NT2/D1 (cell line): Measurements from ENCODE around the gene DPP3.

ENCODE experiments used
- DNase-seq: peaks from one replicate; pipeline ENCODE4 v3.0.0-alpha.2; 2011; ENCODE audit warnings: low read depth, low spot score
- H3K27me3 ChIP-seq: 2 replicates; pipeline ENCODE4 v1.6.0; 2011; ENCODE audit warnings: mild to moderate bottlenecking; ENCODE audit not compliant: insufficient read length, insufficient read depth
- H3K36me3 ChIP-seq: 2 replicates; pipeline ENCODE4 v1.6.1; 2011; ENCODE audit warnings: mild to moderate bottlenecking, low read length, mixed read lengths; ENCODE audit not compliant: insufficient read depth, insufficient read length
- H3K4me1 ChIP-seq: 2 replicates; pipeline ENCODE4 v1.5.1; 2011; ENCODE audit not compliant: insufficient read depth, insufficient read length
- H3K4me3 ChIP-seq: 2 replicates; pipeline ENCODE4 v1.5.1; 2011; ENCODE audit warnings: low read depth; ENCODE audit not compliant: insufficient read length
- H3K9ac ChIP-seq: 2 replicates; pipeline ENCODE4 v1.6.0; 2011; ENCODE audit warnings: low read depth; ENCODE audit not compliant: insufficient read length
- H3K9me3 ChIP-seq: 2 replicates; pipeline ENCODE4 v1.5.1; 2011; ENCODE audit warnings: mild to moderate bottlenecking, low read length; ENCODE audit not compliant: insufficient read depth
- SUZ12 ChIP-seq: IDR thresholded peaks from 2 replicates; pipeline ENCODE4 v1.6.1; 2011; ENCODE audit not compliant: insufficient read length, insufficient read depth; ENCODE audit errors: extremely low read depth
- YY1 ChIP-seq: IDR thresholded peaks from 2 replicates; pipeline ENCODE4 v1.6.1; 2011; ENCODE audit not compliant: insufficient read length, insufficient read depth
- ZNF274 ChIP-seq: IDR thresholded peaks from 2 replicates; pipeline ENCODE4 v1.6.1; 2011; ENCODE audit warnings: mild to moderate bottlenecking, low read depth, low read length

DPP3 gene

GRCh38 chr11:66467034-66467659 lies 13.1 kb upstream of the DPP3 start:
- Histone ChIP-seq H3K4me1 (peaks cover 24% of the 10 kb centered on the region), H3K27me3 (peaks cover 9% of the 10 kb centered on the region), H3K9ac (peak overlapping the region; percentile 79), H3K36me3 (peaks cover 9% of the 10 kb centered on the region), H3K9me3 (no peaks in the 10 kb centered on the region), H3K4me3 (peak overlapping the region; percentile 71)
- DNase-seq, result no peak
- TF ChIP-seq YY1 (no peak), SUZ12 (no peak), ZNF274 (no peak)

GRCh38 chr11:66467756-66468155 lies 12.5 kb upstream of the DPP3 start:
- Histone ChIP-seq H3K4me3 (peak overlapping the region; percentile 71), H3K9me3 (no peaks in the 10 kb centered on the region), H3K9ac (peak overlapping the region; percentile 79), H3K4me1 (peaks cover 24% of the 10 kb centered on the region), H3K27me3 (peaks cover 9% of the 10 kb centered on the region), H3K36me3 (peaks cover 13% of the 10 kb centered on the region)
- no peak for TF ChIP-seq YY1
- TF ChIP-seq SUZ12, result no peak
- no peak for TF ChIP-seq ZNF274
- no peak for DNase-seq

GRCh38 chr11:66468691-66469090 lies 11.5 kb upstream of the DPP3 start:
- Histone ChIP-seq H3K4me1 (peaks cover 26% of the 10 kb centered on the region), H3K9ac (no peak overlapping the region), H3K36me3 (peaks cover 22% of the 10 kb centered on the region), H3K27me3 (peaks cover 9% of the 10 kb centered on the region), H3K9me3 (no peaks in the 10 kb centered on the region), H3K4me3 (no peak overlapping the region)
- DNase-seq, result no peak
- TF ChIP-seq ZNF274, result no peak
- TF ChIP-seq YY1, result no peak
- no peak for TF ChIP-seq SUZ12

GRCh38 chr11:66469441-66469840 lies 10.8 kb upstream of the DPP3 start:
- DNase-seq, result no peak
- Histone ChIP-seq H3K4me1 (peaks cover 27% of the 10 kb centered on the region), H3K27me3 (peaks cover 9% of the 10 kb centered on the region), H3K4me3 (no peak overlapping the region), H3K9me3 (no peaks in the 10 kb centered on the region), H3K36me3 (peaks cover 29% of the 10 kb centered on the region), H3K9ac (no peak overlapping the region)
- TF ChIP-seq YY1 (no peak), SUZ12 (no peak), ZNF274 (no peak)

GRCh38 chr11:66470015-66470414 lies 10.2 kb upstream of the DPP3 start:
- no peak overlapping the region for H3K9ac ChIP-seq
- peaks cover 9% of the 10 kb centered on the region for H3K27me3 ChIP-seq
- peaks cover 29% of the 10 kb centered on the region for H3K36me3 ChIP-seq
- no peak overlapping the region for H3K4me3 ChIP-seq
- H3K9me3 ChIP-seq, result no peaks in the 10 kb centered on the region
- TF ChIP-seq ZNF274 (no peak), SUZ12 (no peak), YY1 (no peak)
- no peak for DNase-seq
- H3K4me1 ChIP-seq, result peaks cover 23% of the 10 kb centered on the region

GRCh38 chr11:66471142-66471541 lies 9.1 kb upstream of the DPP3 start:
- Histone ChIP-seq H3K4me3 (no peak overlapping the region), H3K9me3 (no peaks in the 10 kb centered on the region), H3K4me1 (peaks cover 21% of the 10 kb centered on the region), H3K27me3 (peaks cover 7% of the 10 kb centered on the region), H3K36me3 (peaks cover 30% of the 10 kb centered on the region), H3K9ac (no peak overlapping the region)
- DNase-seq, result no peak
- no peak for TF ChIP-seq SUZ12
- TF ChIP-seq YY1, result no peak
- no peak for TF ChIP-seq ZNF274

- TF ChIP-seq ZNF274 (no peak), SUZ12 (no peak), YY1 (no peak)
These were observed 8.2 kb upstream of the DPP3 start for GRCh38 chr11:66472054-66472453.

GRCh38 chr11:66473167-66473566 lies 7.1 kb upstream of the DPP3 start:
- H3K27me3 ChIP-seq, result no peaks in the 10 kb centered on the region
- DNase-seq, result no peak
- no peaks in the 10 kb centered on the region for H3K9me3 ChIP-seq
- H3K36me3 ChIP-seq, result peaks cover 50% of the 10 kb centered on the region
- H3K4me3 ChIP-seq, result no peak overlapping the region
- TF ChIP-seq SUZ12 (no peak), YY1 (no peak), ZNF274 (no peak)
- H3K9ac ChIP-seq, result no peak overlapping the region
- H3K4me1 ChIP-seq, result peaks cover 16% of the 10 kb centered on the region

More at GRCh38 chr11:66472054-66472453, 8.2 kb upstream of the DPP3 start:
- Histone ChIP-seq H3K36me3 (peaks cover 39% of the 10 kb centered on the region), H3K27me3 (peaks cover 7% of the 10 kb centered on the region), H3K4me1 (peaks cover 25% of the 10 kb centered on the region), H3K9ac (no peak overlapping the region), H3K4me3 (no peak overlapping the region), H3K9me3 (no peaks in the 10 kb centered on the region)
- DNase-seq, result no peak
